GM19463 (cell line): Measurements from ENCODE around the gene NEUROG2.

Source experiments
- ATAC-seq: cut with Tn5 transposase; IDR thresholded peaks from one replicate; pipeline ENCODE4 v1.9.1; 2021; ENCODE audit warnings: mild to moderate bottlenecking, moderate library complexity; ENCODE audit not compliant: unreplicated experiment

Gene NEUROG2

GRCh38 chr4:112521123-112522023 lies 5.4 kb upstream of the NEUROG2 start:
- ATAC-seq: no peak

- ATAC-seq: no peak
Observed at GRCh38 chr4:112520598-112521122, 4.7 kb upstream of the NEUROG2 start.

DNA sequence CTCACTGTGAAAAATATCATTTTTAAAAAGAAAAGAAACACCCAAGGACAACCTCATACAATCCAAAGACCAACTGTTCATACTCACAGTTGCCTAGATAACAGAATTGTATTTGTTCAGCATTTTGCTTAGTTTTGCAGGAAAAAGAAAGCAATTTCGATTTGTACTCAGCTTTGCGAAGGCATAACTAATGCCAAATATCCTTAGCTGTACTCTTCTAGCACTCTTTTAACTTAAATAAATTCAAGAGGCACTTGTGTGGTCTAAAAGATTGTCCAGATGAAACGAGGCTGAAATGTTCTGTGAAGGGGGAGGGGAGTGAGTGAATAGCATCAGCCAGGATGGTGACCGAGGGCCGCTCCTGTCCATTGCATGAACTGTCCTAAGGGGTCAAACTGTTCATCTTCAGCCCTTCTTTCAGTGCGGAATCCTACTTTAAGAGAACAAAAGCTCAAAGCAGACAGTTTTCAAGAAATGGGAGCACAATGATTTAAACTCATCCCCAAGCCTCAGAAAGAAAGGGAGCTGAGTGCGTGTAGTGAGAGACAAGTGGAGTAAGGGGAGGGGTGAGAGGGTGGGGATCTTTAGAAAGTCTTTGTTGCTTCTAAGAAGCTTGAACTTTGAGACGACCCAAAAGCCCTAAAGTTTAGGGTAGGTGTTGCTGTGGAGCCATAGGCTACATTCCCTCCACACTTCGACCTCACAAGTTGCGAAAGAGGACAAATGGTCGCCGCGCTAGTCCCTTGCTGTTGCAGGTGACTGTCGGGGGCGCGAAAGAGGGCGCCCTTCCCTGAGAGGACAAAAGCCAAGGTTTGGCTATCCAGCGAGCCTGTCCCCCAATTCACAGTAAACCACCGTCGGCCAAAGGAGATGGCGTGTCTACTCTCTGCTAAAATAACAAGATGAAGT lies 4.0 kb upstream of the NEUROG2 start:
- no peak for ATAC-seq

GRCh38 chr4:112518675-112519074 lies 2.7 kb upstream of the NEUROG2 start:
- ATAC-seq: no peak

DNA sequence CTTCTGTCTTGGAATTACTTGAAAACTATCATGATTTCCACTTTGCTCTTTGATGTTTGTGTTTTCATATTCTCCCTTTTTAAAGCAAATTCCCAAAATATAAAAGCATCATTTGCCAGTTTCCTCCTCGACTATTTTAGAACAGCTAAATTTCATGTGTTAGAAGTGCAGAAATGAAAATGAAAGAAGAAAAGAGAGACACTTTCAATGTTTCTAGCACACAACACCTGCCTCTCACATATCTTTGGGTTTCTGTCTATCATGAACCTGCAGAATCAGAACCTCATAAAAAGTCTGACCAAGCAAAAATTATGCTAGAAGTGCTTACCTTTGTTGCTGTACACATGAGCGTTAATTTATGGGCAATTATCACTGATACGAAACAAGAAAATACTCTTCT lies 1.9 kb upstream of the NEUROG2 start:
- ATAC-seq: no peak

- ATAC-seq: peak; percentile 18
Observed at GRCh38 chr4:112517067-112517634, 1.2 kb upstream of the NEUROG2 start.

DNA sequence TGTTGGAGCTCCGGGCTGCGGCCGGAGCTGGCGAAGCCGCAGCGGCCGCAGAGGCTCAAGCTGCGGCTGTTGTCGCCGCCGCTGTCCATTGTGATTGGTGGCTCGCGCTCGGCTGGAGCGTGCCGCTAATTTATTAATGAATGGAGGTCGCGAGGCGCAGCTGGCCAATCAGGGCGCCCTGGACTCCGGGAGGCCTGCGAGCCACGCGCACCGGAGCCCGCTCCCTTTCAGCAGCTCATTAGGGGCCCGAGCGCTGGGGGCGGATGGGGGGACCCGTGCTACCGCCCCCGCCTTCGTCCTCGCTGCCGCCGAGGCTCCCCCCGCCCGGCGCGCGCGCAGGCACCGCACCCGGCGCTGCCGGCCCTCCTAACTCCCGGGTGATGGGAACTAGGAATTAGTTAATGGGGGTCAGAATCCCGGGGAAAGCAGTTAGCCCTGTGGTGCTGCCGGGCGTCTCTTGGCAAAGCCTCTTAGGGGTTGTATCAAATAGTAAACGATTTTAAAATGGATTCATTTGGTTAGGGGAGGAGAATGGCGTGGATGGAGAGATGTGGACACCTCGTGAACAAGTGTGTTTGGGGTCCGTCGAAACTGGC lies 589 bp upstream of the NEUROG2 start:
- peak; percentile 28 for ATAC-seq

- ATAC-seq: peak; percentile 28
Observed at GRCh38 chr4:112515198-112516065, 548 bp downstream of the NEUROG2 start.

DNA sequence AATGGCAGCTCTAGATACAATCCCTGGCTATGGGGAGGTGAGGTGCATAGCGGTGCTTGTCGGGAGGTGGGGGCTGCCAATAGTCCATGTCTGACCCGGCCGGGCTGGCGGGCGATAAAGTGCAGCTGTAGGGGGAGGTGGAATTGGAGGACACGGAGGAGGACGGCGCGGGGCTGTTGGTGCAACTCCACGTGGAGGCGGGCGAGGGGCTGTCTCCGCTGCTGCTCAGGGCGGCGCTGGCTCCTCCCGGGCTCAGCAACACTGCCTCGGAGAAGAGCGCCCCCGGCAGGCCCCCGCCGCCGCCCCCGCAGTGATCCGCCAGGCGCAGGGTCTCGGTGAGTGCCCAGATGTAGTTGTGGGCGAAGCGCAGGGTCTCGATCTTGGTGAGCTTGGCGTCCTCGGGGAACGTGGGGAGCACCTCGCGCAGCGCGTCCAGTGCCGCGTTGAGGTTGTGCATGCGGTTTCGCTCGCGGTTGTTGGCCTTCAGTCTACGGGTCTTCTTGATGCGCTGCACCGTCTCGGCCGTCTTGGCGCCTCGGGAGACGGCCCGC lies 1.3 kb downstream of the NEUROG2 start:
- peak; percentile 10 for ATAC-seq

- peak; percentile 11 for ATAC-seq
Observed at GRCh38 chr4:112513971-112514646, 1.9 kb downstream of the NEUROG2 start.

DNA sequence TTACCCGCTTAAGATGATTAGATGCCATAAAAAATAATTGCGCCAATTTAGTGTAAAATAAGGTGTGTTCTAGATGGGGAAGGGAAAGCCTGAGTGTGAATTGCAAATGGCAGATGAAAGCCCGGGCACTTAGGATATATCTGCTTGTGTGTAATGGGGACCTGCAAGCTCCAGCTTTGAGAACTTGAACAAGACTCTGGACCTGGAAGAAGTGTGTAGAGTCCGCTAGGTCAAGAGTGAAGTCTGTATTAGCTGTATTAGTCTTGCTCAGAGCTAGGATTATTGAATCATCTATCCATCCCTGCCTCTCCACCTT lies 4.2 kb downstream of the NEUROG2 start:
- no peak for ATAC-seq

- no peak for ATAC-seq
Observed at GRCh38 chr4:112511093-112511802, 4.7 kb downstream of the NEUROG2 start.

- ATAC-seq: no peak
Observed at GRCh38 chr4:112510291-112511092, 5.5 kb downstream of the NEUROG2 start.

DNA sequence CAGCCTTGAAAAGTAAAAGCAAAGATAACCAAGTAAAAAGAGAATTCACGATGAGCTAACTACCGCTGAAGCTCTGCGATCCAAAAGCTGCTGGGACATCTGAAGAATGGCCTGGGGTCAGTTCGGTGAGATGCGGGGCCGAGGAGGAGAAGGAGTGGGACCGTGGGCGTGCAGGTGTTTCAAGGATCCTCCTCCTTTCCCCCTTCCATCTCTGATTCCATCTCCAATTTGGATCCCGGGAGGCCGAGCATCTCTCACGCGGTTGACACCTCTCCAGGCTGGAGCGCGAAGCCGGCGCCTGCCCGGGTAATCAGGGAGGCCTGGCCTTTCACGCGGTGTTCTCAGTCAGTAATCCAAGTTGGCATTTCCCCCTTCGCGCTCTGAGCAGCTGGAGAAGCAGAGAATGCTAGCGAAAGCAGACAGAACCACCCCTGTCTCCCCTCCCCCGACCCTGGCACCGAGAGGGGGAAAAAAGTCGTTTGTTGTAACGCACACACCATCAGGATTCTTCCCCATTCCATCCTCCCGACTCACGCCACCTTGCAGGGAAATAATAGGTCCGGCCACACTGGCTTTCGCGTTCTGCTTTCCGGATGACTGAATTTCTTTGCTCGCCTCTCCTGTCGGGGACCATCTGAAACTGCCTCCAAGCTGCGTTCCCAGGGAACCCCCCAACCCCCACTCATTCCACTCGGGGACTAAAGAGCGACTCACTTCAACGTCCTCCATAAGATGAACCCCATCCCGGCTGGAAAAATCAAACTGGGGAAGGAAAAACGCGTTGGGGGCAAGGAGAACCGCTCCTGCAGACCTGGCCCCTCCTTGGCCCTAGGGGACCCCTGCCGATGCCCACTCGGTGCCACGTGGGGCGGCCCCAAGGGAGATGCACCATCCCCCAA lies 6.5 kb downstream of the NEUROG2 start:
- no peak for ATAC-seq

- ATAC-seq: no peak
Observed at GRCh38 chr4:112508356-112508755, 7.6 kb downstream of the NEUROG2 start.

DNA sequence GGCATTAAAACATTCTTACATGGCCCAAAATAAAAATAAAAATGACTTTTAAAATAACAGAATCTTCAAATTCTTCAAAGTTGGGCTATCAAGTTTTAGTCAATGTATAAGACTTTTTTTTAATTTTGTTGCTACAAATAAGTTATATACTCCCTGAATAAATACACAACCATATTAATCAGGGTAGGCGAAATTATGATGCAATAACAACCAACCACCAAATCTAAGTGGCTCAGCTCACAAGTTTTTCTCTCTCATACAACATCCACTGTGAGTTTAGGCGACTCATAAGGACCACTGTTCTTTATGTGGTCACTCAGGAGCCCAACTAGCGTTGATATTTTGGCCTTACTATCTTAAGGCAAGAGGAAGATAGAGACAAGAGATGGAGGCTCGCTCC lies 11.2 kb downstream of the NEUROG2 start:
- no peak for ATAC-seq

DNA sequence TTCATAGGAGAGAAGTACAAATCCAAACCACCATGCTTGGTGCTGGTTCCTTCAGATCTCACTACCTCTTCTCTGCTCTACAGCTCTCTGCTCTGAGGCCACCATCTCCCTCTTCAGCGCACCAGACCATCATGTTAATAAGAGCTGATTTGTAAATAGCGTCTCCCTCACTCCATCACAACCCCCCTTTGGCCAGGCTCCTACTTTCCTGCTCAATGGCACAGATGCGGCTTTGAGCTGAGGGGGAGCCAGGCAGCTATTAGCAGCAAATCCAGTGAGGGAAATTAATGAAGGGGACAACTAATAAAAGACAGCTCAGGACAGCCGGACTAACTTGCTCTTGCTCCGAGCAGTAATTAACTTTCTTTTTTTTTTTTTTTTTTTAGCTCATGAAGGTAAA lies 13.1 kb downstream of the NEUROG2 start:
- ATAC-seq: no peak
